HUES6 (cell line): ENCODE measurements around the gene WWOX.

Source experiments
- H3K27ac ChIP-seq: 2 replicates; pipeline ENCODE4 v1.7.0; 2013; ENCODE audit warnings: low read depth, mild to moderate bottlenecking, low read length, inconsistent platforms
- H3K27me3 ChIP-seq: 2 replicates; pipeline ENCODE4 v1.6.1; 2013; ENCODE audit warnings: low read length; ENCODE audit not compliant: control insufficient read depth, insufficient read depth
- H3K36me3 ChIP-seq: 2 replicates; pipeline ENCODE4 v1.6.1; 2013; ENCODE audit warnings: low read length; ENCODE audit not compliant: control insufficient read depth, insufficient read depth
- H3K4me1 ChIP-seq: 2 replicates; pipeline ENCODE4 v1.6.1; 2013; ENCODE audit warnings: low read length; ENCODE audit not compliant: control insufficient read depth, insufficient read depth
- H3K4me3 ChIP-seq: 2 replicates; pipeline ENCODE4 v1.5.1; 2013; ENCODE audit warnings: low read depth, low read length
- H3K9ac ChIP-seq: one replicate; pipeline ENCODE4 v1.6.1; 2013; ENCODE audit warnings: mild to moderate bottlenecking, low read length
- H3K9me3 ChIP-seq: 2 replicates; pipeline ENCODE4 v1.6.1; 2013; ENCODE audit warnings: low read depth, low read length; ENCODE audit not compliant: control insufficient read depth, insufficient read depth

The WWOX gene

GRCh38 chr16:79110242-79110641 is 1010.8 kb downstream of the WWOX start:
- no peak overlapping the region for H3K9ac ChIP-seq
- H3K4me1 ChIP-seq, result 0 out of 2 replicates have a peak, but pooled peaks cover 2% of the 10 kb centered on the region
- no peak overlapping the region for H3K4me3 ChIP-seq

DNA sequence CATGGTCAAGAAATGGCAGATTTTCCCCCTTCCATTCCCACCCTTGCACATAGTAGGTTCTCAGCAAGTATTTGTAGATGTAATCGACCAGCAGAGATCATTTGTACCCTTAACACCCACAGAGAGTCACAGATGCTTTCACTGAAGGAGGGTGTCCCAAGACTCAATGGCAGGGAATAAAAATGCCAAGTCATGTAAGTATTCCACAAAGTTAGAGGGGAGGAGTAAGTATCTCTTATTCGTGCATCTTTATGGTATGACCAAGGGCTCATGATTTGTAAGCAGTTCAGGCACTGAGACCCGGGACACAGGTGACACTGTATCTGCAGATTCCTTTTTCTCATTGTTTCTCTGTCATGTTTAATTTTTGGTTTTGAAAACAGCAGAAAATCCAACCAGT is 1011.5 kb downstream of the WWOX start:
- H3K36me3 ChIP-seq, result no peaks in the 10 kb centered on the region
- H3K4me3 ChIP-seq, result no peak overlapping the region
- no peak overlapping the region for H3K9ac ChIP-seq

More at GRCh38 chr16:79110242-79110641, 1010.8 kb downstream of the WWOX start:
- Histone ChIP-seq H3K27me3 (no peaks in the 10 kb centered on the region), H3K27ac (no peak overlapping the region), H3K9me3 (no peaks in the 10 kb centered on the region), H3K36me3 (no peaks in the 10 kb centered on the region)

DNA sequence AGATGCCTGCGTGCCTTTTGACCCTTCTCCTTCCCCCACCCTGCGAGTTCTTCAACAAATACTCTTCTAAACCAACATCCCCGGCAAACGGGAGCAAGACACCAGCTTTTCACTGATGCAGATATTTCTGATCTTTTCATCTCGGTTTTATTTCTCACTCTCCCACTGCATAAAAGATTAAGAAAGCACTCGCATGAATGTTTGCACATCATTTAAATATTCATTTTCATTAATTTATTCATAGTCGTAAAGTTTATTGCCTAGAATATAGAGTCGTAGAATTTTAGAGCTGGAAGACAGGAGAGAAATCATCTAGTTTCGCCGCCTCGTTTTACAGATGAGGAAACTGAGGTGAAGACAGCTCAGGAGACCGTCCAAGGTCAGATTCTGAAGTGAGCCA is 1013.0 kb downstream of the WWOX start:
- no peak overlapping the region for H3K9ac ChIP-seq
- H3K36me3 ChIP-seq, result no peaks in the 10 kb centered on the region
- H3K4me3 ChIP-seq, result no peak overlapping the region
- peaks cover 5% of the 10 kb centered on the region for H3K9me3 ChIP-seq
- H3K4me1 ChIP-seq, result no peaks in the 10 kb centered on the region
- no peaks in the 10 kb centered on the region for H3K27me3 ChIP-seq
- H3K27ac ChIP-seq, result no peak overlapping the region

More for the DNA sequence above, 1011.5 kb downstream of the WWOX start:
- H3K4me1 ChIP-seq, result 0 out of 2 replicates have a peak, but pooled peaks cover 2% of the 10 kb centered on the region
- no peaks in the 10 kb centered on the region for H3K9me3 ChIP-seq
- H3K27me3 ChIP-seq, result no peaks in the 10 kb centered on the region
- H3K27ac ChIP-seq, result no peak overlapping the region

DNA sequence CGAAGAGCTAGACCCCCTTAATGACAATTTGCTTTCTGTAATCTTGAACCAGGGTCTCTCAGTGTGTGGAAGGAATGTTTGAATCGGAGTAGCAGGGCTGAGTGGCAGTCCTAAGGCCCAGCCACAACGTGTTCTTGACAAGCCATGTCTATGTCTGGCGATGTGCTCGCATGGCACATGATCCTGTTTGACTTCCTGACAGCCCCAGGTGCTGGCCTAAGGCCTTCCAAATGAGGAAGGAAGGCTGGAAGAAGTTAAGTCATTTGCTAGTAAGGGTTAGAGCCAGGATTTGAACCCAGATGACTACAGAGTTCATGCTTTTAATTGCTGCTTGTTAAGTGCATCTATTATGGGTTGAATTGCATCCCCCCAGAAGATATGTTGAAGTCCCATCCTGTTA is 1014.4 kb downstream of the WWOX start:
- H3K27me3 ChIP-seq, result no peaks in the 10 kb centered on the region
- H3K36me3 ChIP-seq, result no peaks in the 10 kb centered on the region
- no peak overlapping the region for H3K9ac ChIP-seq
- H3K9me3 ChIP-seq, result peaks cover 6% of the 10 kb centered on the region
- H3K4me1 ChIP-seq, result no peaks in the 10 kb centered on the region
- no peak overlapping the region for H3K27ac ChIP-seq
- H3K4me3 ChIP-seq, result no peak overlapping the region

DNA sequence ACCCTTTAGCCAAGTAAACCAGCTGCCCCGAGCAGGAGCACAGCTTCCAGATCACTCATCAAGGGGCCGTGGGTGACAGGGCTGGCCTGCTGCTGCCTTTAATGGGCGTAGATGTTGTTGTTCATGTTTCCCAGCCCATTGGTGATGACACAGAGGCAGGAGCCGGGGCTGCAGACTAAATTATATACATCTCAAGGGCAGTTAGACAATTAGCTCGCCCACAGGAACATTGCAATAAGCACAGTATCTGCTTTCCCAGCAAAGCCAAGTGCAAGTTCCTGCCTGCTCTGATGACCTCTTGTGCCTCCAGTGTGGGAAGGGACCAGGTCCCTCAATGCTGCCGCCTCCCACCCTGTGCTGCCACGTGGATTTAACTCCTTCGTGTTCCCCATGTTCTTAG is 1015.3 kb downstream of the WWOX start:
- Histone ChIP-seq H3K36me3 (no peaks in the 10 kb centered on the region), H3K9me3 (peaks cover 6% of the 10 kb centered on the region), H3K27me3 (no peaks in the 10 kb centered on the region), H3K9ac (no peak overlapping the region), H3K4me1 (no peaks in the 10 kb centered on the region), H3K27ac (no peak overlapping the region), H3K4me3 (no peak overlapping the region)

GRCh38 chr16:79121906-79122305 is 1022.5 kb downstream of the WWOX start:
- Histone ChIP-seq H3K36me3 (no peaks in the 10 kb centered on the region), H3K4me1 (no peaks in the 10 kb centered on the region), H3K27ac (no peak overlapping the region), H3K4me3 (no peak overlapping the region), H3K9me3 (peaks cover 6% of the 10 kb centered on the region), H3K27me3 (no peaks in the 10 kb centered on the region), H3K9ac (no peak overlapping the region)

DNA sequence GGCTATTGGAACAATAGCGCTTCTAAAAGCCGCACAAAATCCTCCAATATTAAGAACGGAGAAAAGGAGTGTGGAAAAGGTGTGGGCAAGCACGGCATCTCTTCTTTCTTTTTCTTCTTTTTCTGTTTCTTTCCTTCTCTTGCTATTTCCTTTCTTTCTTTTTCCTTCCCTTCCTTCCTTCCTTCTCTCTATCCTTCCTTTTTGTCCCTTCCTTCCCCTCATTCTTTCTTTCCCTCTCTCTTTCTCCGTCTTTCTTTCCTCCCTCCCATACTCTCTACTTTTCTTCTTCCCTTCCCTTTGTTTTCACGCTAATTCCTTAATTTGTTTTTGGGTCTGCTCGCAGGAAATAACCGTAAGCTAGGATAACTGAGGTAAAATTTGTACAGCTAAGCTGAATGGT is 1022.9 kb downstream of the WWOX start:
- Histone ChIP-seq H3K4me1 (no peaks in the 10 kb centered on the region), H3K9ac (no peak overlapping the region), H3K4me3 (no peak overlapping the region), H3K36me3 (no peaks in the 10 kb centered on the region), H3K27me3 (no peaks in the 10 kb centered on the region), H3K9me3 (peaks cover 2% of the 10 kb centered on the region), H3K27ac (no peak overlapping the region)

DNA sequence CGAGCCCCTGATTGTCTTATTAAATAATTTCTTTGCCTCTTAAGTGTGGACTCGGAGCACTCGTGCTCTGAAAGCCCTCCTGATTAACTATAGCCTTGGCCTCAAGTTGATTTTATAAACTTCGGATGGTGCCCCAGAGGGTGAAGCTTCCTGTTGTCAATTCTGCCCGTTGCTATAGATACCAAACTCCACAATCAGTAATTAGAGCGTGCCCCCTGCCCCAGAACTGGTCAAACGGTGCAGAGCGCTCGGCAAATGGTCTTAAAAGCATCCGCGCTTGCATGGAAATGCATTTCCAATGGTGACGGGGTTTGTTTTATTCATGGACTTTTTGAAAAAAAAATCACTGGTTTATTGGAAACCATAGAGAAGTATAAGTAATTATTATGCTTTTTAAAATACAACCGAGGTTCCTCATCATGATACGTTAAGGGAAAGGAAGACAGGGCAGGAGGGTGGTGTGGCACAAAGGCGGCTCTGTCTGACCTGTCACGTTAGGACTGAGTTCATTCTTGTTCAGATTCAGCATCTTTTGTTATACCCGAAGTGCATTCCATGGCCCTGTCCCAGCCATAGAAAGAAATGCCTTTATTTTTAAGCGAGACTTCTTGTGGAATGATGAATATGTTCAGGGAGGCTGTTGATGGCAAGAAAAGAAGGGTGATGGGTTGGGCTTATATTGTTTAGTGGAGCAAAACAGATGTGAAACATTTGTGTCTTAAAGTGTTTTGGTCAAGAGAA is 1024.7 kb downstream of the WWOX start:
- Histone ChIP-seq H3K4me3 (no peak overlapping the region), H3K9me3 (no peaks in the 10 kb centered on the region), H3K36me3 (no peaks in the 10 kb centered on the region), H3K9ac (no peak overlapping the region), H3K27me3 (no peaks in the 10 kb centered on the region), H3K27ac (no peak overlapping the region), H3K4me1 (no peaks in the 10 kb centered on the region)

- Histone ChIP-seq H3K4me3 (no peak overlapping the region), H3K9me3 (0 out of 2 replicates have a peak, but pooled peaks cover 5% of the 10 kb centered on the region), H3K36me3 (no peaks in the 10 kb centered on the region), H3K4me1 (no peaks in the 10 kb centered on the region), H3K27ac (no peak overlapping the region), H3K27me3 (no peaks in the 10 kb centered on the region), H3K9ac (no peak overlapping the region)
These were observed 1028.3 kb downstream of the WWOX start for GRCh38 chr16:79127766-79128165.

DNA sequence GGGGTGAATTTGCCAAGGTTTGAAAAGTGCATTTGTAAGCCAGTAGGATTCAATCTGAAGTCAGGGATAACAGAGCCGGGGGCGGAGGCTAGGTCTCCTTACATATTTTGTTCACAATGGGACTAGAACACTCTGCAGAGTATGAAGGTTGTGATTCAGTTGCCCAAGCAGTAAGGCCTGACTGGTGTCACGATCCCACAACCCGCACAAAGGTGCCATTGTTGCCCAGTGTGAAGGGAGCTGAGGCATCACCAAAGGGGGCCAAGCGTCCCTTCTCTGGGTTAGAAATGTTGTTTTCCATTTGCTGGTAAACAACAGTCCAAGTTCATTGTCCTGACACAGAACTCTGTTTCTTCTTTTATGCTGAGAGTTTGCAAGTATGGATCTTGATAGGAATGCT is 1029.3 kb downstream of the WWOX start:
- H3K4me1 ChIP-seq, result no peaks in the 10 kb centered on the region
- H3K36me3 ChIP-seq, result no peaks in the 10 kb centered on the region
- H3K27me3 ChIP-seq, result no peaks in the 10 kb centered on the region
- no peak overlapping the region for H3K27ac ChIP-seq
- no peak overlapping the region for H3K4me3 ChIP-seq
- H3K9me3 ChIP-seq, result 0 out of 2 replicates have a peak, but pooled peaks cover 5% of the 10 kb centered on the region
- no peak overlapping the region for H3K9ac ChIP-seq

GRCh38 chr16:79130616-79131015 is 1031.2 kb downstream of the WWOX start:
- no peaks in the 10 kb centered on the region for H3K36me3 ChIP-seq
- H3K27ac ChIP-seq, result no peak overlapping the region
- no peaks in the 10 kb centered on the region for H3K27me3 ChIP-seq
- H3K9me3 ChIP-seq, result 0 out of 2 replicates have a peak, but pooled peaks cover 5% of the 10 kb centered on the region
- H3K4me1 ChIP-seq, result no peaks in the 10 kb centered on the region
- no peak overlapping the region for H3K9ac ChIP-seq
- H3K4me3 ChIP-seq, result no peak overlapping the region
